GM23338 (cell line): ENCODE measurements around the gene PHC3. TPM values are rescaled to one million over a fixed set of nuclear protein-coding genes. Genes with fewer than 3 reads are reported as not detected.

Source experiments
- ATAC-seq: fragments of 200-7000 bp; cut with Tn5 transposase; 3 replicates; pipeline ENCODE4 v1.9.1; 2020
- DNase-seq: peaks from one replicate; pipeline ENCODE4 v3.0.0-alpha.2; 2015; ENCODE audit warnings: low spot score
- H2AFZ ChIP-seq: fragments of 200-600 bp; sonication (generic); 2 replicates; pipeline ENCODE4 v1.8.0; 2016; ENCODE audit warnings: antibody characterized with exemption, mild to moderate bottlenecking, moderate library complexity
- H3F3A ChIP-seq: fragments of 200-600 bp; sonication (generic); replicated peaks from 2 replicates; pipeline ENCODE4 v1.8.0; 2017; ENCODE audit warnings: antibody characterized with exemption, mixed run types, low read depth
- H3K27ac ChIP-seq: fragments of 200-600 bp; sonication (generic); 2 replicates; pipeline ENCODE4 v1.6.1; 2016; ENCODE audit warnings: low read depth
- H3K27me3 ChIP-seq: fragments of 200-600 bp; sonication (generic); 2 replicates; pipeline ENCODE4 v1.8.0; 2016; ENCODE audit warnings: mild to moderate bottlenecking, mixed run types, moderate library complexity; ENCODE audit not compliant: insufficient read depth
- H3K36me3 ChIP-seq: fragments of 200-600 bp; sonication (generic); 2 replicates; pipeline ENCODE4 v1.8.0; 2016; ENCODE audit warnings: mild to moderate bottlenecking; ENCODE audit not compliant: insufficient read depth
- H3K4me1 ChIP-seq: fragments of 200-600 bp; sonication (generic); 2 replicates; pipeline ENCODE4 v1.8.0; 2016; ENCODE audit warnings: mild to moderate bottlenecking, moderate library complexity; ENCODE audit not compliant: insufficient read depth
- H3K4me2 ChIP-seq: fragments of 200-600 bp; sonication (generic); 2 replicates; pipeline ENCODE4 v1.7.1; 2017; ENCODE audit warnings: mixed run types
- H3K4me3 ChIP-seq: fragments of 200-600 bp; sonication (generic); 2 replicates; pipeline ENCODE4 v1.6.1; 2016; ENCODE audit warnings: mixed run types
- H3K79me2 ChIP-seq: fragments of 200-600 bp; sonication (generic); replicated peaks from 2 replicates; pipeline ENCODE4 v1.8.0; 2017; ENCODE audit warnings: mild to moderate bottlenecking; ENCODE audit not compliant: insufficient read depth
- H3K9me2 ChIP-seq: fragments of 200-600 bp; sonication (generic); 2 replicates; pipeline ENCODE4 v1.8.0; 2017; ENCODE audit not compliant: insufficient read depth
- H4K20me1 ChIP-seq: fragments of 200-600 bp; sonication (generic); replicated peaks from 2 replicates; pipeline ENCODE4 v1.8.0; 2017; ENCODE audit warnings: mild to moderate bottlenecking; ENCODE audit not compliant: insufficient read depth
- H3K27ac Mint-ChIP-seq: 2 replicates; pipeline ENCODE4 v1.8.0; 2020; ENCODE audit warnings: inconsistent platforms, mild to moderate bottlenecking, moderate library complexity, mixed read lengths
- H3K27me3 Mint-ChIP-seq: 3 replicates; pipeline ENCODE4 v1.8.0; 2022; ENCODE audit warnings: low read depth, mild to moderate bottlenecking, moderate library complexity, mixed read lengths, inconsistent platforms; ENCODE audit not compliant: insufficient read depth, poor library complexity
- H3K36me3 Mint-ChIP-seq: 3 replicates; pipeline ENCODE4 v1.8.0; 2021; ENCODE audit warnings: low read depth, mild to moderate bottlenecking, inconsistent platforms, moderate library complexity, mixed read lengths
- H3K4me1 Mint-ChIP-seq: 3 replicates; pipeline ENCODE4 v1.8.0; 2020; ENCODE audit warnings: mild to moderate bottlenecking, inconsistent platforms, mixed read lengths
- H3K4me3 Mint-ChIP-seq: 3 replicates; pipeline ENCODE4 v1.8.0; 2021; ENCODE audit warnings: moderate library complexity, mild to moderate bottlenecking, inconsistent platforms, mixed read lengths
- H3K9me3 Mint-ChIP-seq: 3 replicates; pipeline ENCODE4 v1.8.0; 2020; ENCODE audit warnings: moderate library complexity, mild to moderate bottlenecking, inconsistent platforms, mixed read lengths
- CREB1 ChIP-seq: fragments of 250-450 bp; sonication (Bioruptor Pico); IDR thresholded peaks from 2 replicates; pipeline ENCODE4 v1.5.0; 2020; ENCODE audit warnings: low read depth, mild to moderate bottlenecking, moderate library complexity
- EZH2phosphoT487 ChIP-seq: fragments of 200-600 bp; sonication (generic); IDR thresholded peaks from one replicate; pipeline ENCODE4 v1.8.1; 2018; ENCODE audit warnings: antibody characterized with exemption; ENCODE audit not compliant: unreplicated experiment
- NANOG ChIP-seq: IDR thresholded peaks from 2 replicates; pipeline ENCODE4 v1.6.1; 2016; ENCODE audit warnings: antibody characterized with exemption, borderline replicate concordance
- POLR2AphosphoS5 ChIP-seq: IDR thresholded peaks from 2 replicates; pipeline ENCODE4 v1.6.1; 2016; ENCODE audit warnings: antibody characterized with exemption, low read depth
- STAT1 ChIP-seq: IDR thresholded peaks from one replicate; pipeline ENCODE4 v1.6.1; 2016; ENCODE audit warnings: antibody characterized with exemption; ENCODE audit not compliant: unreplicated experiment
- ZNF114 ChIP-seq: fragments of 250-450 bp; sonication (Bioruptor Pico); IDR thresholded peaks from 2 replicates; pipeline ENCODE4 v1.5.0; 2020; ENCODE audit warnings: mild to moderate bottlenecking, moderate library complexity
- ZNF331 ChIP-seq: fragments of 250-450 bp; sonication (Bioruptor Pico); IDR thresholded peaks from 2 replicates; pipeline ENCODE4 v1.5.0; 2020; ENCODE audit warnings: low read depth, mild to moderate bottlenecking, moderate library complexity
- polyA plus RNA-seq: library from polyadenylated mRNA; unstranded; fragments of >200 nt; fragmentation: Nextera tagmentation; extraction: Ambion mirVana; gene quantifications from 2 replicates; pipeline ENCODE4 v1.2.1, GENCODE V29; 2016
- total RNA-seq: library from RNA; depleted of rRNA; stranded (reverse); fragments of >200 nt; shearing (Covaris generic); gene quantifications from 2 replicates; pipeline ENCODE4 v1.2.3, GENCODE V29; 2014
- TF ChIP-seq, protein P1 (sequence below): fragments of 250-450 bp; sonication (Bioruptor Pico); IDR thresholded peaks from 2 replicates; pipeline ENCODE4 v1.5.0; 2020; ENCODE audit warnings: mild to moderate bottlenecking, moderate library complexity
- TF ChIP-seq, protein P2 (sequence below), 2 experiments: fragments of 200-600 bp in 1 of 2; sonication (generic) in 1 of 2; conservative IDR thresholded peaks; 2 replicates each; pipeline versions ENCODE4 v1.5.1 to v1.6.1; 2016 to 2017; ENCODE audit warnings: antibody characterized with exemption in 2 of 2, low read depth in 2 of 2, mild to moderate bottlenecking in 2 of 2, moderate library complexity in 1 of 2
- TF ChIP-seq, protein P3 (sequence below): IDR thresholded peaks from one replicate; pipeline ENCODE4 v1.6.1; 2018; ENCODE audit warnings: antibody characterized with exemption; ENCODE audit not compliant: unreplicated experiment

Gene PHC3
- total and polyA plus RNA-seq, 2 experiments from 2014 or later, result 23.9 to 83.5 TPM

DNA sequence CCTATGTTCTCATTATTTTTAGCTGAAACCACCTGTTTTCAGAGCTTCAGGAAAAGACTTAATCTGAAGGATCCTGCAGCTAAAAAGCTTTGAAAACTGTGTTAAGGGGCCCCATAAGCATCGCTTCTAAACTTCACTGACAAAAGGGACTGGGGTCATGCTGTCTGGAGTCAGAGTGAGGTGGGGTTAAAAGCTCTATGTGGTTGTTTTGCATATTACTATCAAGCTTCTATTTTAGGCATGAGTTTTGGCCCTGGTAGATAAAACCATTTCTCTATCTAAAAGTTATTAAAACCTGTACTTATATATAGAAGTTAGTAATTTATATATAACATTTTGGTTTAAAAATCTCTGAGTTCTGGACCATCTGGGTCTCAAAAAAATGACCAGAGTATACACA is 98.2 kb downstream of the PHC3 start:
- Histone ChIP-seq H3K36me3 (no peaks in the 10 kb centered on the region; the same call in 1 of the 2 replicates), H3K4me3 (no peak overlapping the region), H3K27me3 (no peaks in the 10 kb centered on the region), H3K9me2 (no peaks in the 10 kb centered on the region), H3K4me1 (no peaks in the 10 kb centered on the region), H2AFZ (no peak overlapping the region), H3F3A (no peaks in the 10 kb centered on the region), H3K4me2 (no peak overlapping the region), H3K79me2 (no peaks in the 10 kb centered on the region), H3K27ac (no peak overlapping the region), H4K20me1 (0 out of 2 replicates have a peak, but pooled peaks cover 3% of the 10 kb centered on the region)
- Mint-ChIP-seq H3K27me3 (no peaks in the 10 kb centered on the region), H3K9me3 (no peaks in the 10 kb centered on the region), H3K4me3 (no peak overlapping the region), H3K36me3 (peaks cover 12% of the 10 kb centered on the region; the same call in 2 of the 3 replicates), H3K27ac (no peak overlapping the region; the same call in 1 of the 2 replicates), H3K4me1 (peaks cover 7% of the 10 kb centered on the region)
- DNase-seq, result no peak
- ATAC-seq, result no peak
- TF ChIP-seq CREB1 (CRISPR knock-in tag), result no peak
- TF ChIP-seq ZNF114 (CRISPR knock-in tag), result no peak
- no peak for TF ChIP-seq POLR2AphosphoS5

DNA sequence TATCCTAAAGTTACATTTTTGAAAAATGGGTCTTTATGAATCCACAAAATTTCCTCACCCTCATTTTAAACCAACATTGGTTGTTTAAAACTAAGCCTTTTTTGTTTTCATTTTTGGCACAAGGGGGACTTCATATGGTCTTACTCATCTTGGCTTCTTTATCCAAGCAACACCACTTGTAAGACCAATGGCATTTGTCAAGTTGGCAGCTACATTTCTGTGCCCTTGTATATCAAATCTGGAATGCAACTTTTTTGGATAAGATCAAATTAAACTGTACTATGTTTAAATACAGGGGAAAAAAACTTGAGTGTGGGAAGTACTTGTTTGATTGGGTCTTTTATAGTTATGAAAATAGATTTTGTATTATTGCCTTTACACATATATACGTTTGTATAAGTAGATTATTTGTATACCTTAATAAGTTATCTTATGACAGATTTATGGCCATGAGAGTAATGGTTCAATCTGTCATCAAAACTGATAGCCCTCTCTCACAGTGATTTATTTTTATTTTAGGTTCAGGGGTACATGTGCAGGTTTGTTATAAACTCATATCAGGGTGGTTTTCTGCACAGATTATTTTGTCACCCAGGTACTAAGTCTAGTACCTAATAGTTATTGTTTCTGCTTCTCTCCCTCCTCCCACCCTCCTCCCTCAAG is 100.3 kb downstream of the PHC3 start:
- H3K4me1 ChIP-seq, result no peaks in the 10 kb centered on the region
- H3K4me3 ChIP-seq, result no peak overlapping the region
- no peaks in the 10 kb centered on the region for H3K27me3 Mint-ChIP-seq
- H3K9me3 Mint-ChIP-seq, result no peaks in the 10 kb centered on the region
- H2AFZ ChIP-seq, result no peak overlapping the region
- H3K4me2 ChIP-seq, result no peak overlapping the region
- H4K20me1 ChIP-seq, result no peaks in the 10 kb centered on the region
- H3K27ac Mint-ChIP-seq, result no peak overlapping the region
- no peaks in the 10 kb centered on the region; the same call in 1 of the 2 replicates for H3K36me3 ChIP-seq
- peaks cover 9% of the 10 kb centered on the region for H3K4me1 Mint-ChIP-seq
- no peak for ATAC-seq
- H3K79me2 ChIP-seq, result no peaks in the 10 kb centered on the region
- no peaks in the 10 kb centered on the region for H3K27me3 ChIP-seq
- peaks cover 12% of the 10 kb centered on the region; the same call in 2 of the 3 replicates for H3K36me3 Mint-ChIP-seq
- H3K9me2 ChIP-seq, result no peaks in the 10 kb centered on the region
- DNase-seq, result no peak
- H3F3A ChIP-seq, result no peaks in the 10 kb centered on the region
- H3K4me3 Mint-ChIP-seq, result no peak overlapping the region
- H3K27ac ChIP-seq, result no peak overlapping the region
- no peak for TF ChIP-seq EZH2phosphoT487
- TF ChIP-seq ZNF331 (CRISPR knock-in tag), result no peak
- no peak for TF ChIP-seq ZNF114 (CRISPR knock-in tag)
- TF ChIP-seq, protein P1, sequence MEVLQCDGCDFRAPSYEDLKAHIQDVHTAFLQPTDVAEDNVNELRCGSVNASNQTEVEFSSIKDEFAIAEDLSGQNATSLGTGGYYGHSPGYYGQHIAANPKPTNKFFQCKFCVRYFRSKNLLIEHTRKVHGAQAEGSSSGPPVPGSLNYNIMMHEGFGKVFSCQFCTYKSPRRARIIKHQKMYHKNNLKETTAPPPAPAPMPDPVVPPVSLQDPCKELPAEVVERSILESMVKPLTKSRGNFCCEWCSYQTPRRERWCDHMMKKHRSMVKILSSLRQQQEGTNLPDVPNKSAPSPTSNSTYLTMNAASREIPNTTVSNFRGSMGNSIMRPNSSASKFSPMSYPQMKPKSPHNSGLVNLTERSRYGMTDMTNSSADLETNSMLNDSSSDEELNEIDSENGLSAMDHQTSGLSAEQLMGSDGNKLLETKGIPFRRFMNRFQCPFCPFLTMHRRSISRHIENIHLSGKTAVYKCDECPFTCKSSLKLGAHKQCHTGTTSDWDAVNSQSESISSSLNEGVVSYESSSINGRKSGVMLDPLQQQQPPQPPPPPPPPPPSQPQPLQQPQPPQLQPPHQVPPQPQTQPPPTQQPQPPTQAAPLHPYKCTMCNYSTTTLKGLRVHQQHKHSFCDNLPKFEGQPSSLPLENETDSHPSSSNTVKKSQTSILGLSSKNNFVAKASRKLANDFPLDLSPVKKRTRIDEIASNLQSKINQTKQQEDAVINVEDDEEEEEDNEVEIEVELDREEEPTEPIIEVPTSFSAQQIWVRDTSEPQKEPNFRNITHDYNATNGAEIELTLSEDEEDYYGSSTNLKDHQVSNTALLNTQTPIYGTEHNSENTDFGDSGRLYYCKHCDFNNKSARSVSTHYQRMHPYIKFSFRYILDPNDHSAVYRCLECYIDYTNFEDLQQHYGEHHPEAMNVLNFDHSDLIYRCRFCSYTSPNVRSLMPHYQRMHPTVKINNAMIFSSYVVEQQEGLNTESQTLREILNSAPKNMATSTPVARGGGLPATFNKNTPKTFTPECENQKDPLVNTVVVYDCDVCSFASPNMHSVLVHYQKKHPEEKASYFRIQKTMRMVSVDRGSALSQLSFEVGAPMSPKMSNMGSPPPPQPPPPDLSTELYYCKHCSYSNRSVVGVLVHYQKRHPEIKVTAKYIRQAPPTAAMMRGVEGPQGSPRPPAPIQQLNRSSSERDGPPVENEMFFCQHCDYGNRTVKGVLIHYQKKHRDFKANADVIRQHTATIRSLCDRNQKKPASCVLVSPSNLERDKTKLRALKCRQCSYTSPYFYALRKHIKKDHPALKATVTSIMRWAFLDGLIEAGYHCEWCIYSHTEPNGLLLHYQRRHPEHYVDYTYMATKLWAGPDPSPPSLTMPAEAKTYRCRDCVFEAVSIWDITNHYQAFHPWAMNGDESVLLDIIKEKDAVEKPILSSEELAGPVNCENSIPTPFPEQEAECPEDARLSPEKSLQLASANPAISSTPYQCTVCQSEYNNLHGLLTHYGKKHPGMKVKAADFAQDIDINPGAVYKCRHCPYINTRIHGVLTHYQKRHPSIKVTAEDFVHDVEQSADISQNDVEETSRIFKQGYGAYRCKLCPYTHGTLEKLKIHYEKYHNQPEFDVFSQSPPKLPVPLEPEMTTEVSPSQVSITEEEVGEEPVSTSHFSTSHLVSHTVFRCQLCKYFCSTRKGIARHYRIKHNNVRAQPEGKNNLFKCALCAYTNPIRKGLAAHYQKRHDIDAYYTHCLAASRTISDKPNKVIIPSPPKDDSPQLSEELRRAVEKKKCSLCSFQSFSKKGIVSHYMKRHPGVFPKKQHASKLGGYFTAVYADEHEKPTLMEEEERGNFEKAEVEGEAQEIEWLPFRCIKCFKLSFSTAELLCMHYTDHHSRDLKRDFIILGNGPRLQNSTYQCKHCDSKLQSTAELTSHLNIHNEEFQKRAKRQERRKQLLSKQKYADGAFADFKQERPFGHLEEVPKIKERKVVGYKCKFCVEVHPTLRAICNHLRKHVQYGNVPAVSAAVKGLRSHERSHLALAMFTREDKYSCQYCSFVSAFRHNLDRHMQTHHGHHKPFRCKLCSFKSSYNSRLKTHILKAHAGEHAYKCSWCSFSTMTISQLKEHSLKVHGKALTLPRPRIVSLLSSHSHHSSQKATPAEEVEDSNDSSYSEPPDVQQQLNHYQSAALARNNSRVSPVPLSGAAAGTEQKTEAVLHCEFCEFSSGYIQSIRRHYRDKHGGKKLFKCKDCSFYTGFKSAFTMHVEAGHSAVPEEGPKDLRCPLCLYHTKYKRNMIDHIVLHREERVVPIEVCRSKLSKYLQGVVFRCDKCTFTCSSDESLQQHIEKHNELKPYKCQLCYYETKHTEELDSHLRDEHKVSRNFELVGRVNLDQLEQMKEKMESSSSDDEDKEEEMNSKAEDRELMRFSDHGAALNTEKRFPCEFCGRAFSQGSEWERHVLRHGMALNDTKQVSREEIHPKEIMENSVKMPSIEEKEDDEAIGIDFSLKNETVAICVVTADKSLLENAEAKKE (CRISPR knock-in tag), result no peak
- TF ChIP-seq, protein P2, sequence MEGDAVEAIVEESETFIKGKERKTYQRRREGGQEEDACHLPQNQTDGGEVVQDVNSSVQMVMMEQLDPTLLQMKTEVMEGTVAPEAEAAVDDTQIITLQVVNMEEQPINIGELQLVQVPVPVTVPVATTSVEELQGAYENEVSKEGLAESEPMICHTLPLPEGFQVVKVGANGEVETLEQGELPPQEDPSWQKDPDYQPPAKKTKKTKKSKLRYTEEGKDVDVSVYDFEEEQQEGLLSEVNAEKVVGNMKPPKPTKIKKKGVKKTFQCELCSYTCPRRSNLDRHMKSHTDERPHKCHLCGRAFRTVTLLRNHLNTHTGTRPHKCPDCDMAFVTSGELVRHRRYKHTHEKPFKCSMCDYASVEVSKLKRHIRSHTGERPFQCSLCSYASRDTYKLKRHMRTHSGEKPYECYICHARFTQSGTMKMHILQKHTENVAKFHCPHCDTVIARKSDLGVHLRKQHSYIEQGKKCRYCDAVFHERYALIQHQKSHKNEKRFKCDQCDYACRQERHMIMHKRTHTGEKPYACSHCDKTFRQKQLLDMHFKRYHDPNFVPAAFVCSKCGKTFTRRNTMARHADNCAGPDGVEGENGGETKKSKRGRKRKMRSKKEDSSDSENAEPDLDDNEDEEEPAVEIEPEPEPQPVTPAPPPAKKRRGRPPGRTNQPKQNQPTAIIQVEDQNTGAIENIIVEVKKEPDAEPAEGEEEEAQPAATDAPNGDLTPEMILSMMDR (conservative IDR thresholded peaks at IDR 0.05; ENCODE audit: low read depth in 2 of 2), result no peak
- TF ChIP-seq STAT1, result no peak
- TF ChIP-seq, protein P3, sequence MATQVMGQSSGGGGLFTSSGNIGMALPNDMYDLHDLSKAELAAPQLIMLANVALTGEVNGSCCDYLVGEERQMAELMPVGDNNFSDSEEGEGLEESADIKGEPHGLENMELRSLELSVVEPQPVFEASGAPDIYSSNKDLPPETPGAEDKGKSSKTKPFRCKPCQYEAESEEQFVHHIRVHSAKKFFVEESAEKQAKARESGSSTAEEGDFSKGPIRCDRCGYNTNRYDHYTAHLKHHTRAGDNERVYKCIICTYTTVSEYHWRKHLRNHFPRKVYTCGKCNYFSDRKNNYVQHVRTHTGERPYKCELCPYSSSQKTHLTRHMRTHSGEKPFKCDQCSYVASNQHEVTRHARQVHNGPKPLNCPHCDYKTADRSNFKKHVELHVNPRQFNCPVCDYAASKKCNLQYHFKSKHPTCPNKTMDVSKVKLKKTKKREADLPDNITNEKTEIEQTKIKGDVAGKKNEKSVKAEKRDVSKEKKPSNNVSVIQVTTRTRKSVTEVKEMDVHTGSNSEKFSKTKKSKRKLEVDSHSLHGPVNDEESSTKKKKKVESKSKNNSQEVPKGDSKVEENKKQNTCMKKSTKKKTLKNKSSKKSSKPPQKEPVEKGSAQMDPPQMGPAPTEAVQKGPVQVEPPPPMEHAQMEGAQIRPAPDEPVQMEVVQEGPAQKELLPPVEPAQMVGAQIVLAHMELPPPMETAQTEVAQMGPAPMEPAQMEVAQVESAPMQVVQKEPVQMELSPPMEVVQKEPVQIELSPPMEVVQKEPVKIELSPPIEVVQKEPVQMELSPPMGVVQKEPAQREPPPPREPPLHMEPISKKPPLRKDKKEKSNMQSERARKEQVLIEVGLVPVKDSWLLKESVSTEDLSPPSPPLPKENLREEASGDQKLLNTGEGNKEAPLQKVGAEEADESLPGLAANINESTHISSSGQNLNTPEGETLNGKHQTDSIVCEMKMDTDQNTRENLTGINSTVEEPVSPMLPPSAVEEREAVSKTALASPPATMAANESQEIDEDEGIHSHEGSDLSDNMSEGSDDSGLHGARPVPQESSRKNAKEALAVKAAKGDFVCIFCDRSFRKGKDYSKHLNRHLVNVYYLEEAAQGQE, result no peak
- no peak for TF ChIP-seq NANOG
- TF ChIP-seq POLR2AphosphoS5, result no peak
- no peak for TF ChIP-seq CREB1 (CRISPR knock-in tag)
